AG10803 (cell line): ENCODE data around the gene A1BG.

ENCODE experiments used
- DNase-seq: peaks from one replicate; pipeline ENCODE4 v3.0.0; 2010; ENCODE audit warnings: low read depth
- H3K4me3 ChIP-seq: 2 replicates; pipeline ENCODE4 v1.5.1; 2011; ENCODE audit warnings: mild to moderate bottlenecking, low read length, control low read depth
- CTCF ChIP-seq: conservative IDR thresholded peaks from 2 replicates; pipeline ENCODE4 v1.5.1; 2011; ENCODE audit warnings: mild to moderate bottlenecking, low read length, control low read depth, inconsistent platforms

The A1BG gene

GRCh38 chr19:58374200-58374599 is 20.9 kb upstream of the A1BG start:
- DNase-seq, result no peak

DNA sequence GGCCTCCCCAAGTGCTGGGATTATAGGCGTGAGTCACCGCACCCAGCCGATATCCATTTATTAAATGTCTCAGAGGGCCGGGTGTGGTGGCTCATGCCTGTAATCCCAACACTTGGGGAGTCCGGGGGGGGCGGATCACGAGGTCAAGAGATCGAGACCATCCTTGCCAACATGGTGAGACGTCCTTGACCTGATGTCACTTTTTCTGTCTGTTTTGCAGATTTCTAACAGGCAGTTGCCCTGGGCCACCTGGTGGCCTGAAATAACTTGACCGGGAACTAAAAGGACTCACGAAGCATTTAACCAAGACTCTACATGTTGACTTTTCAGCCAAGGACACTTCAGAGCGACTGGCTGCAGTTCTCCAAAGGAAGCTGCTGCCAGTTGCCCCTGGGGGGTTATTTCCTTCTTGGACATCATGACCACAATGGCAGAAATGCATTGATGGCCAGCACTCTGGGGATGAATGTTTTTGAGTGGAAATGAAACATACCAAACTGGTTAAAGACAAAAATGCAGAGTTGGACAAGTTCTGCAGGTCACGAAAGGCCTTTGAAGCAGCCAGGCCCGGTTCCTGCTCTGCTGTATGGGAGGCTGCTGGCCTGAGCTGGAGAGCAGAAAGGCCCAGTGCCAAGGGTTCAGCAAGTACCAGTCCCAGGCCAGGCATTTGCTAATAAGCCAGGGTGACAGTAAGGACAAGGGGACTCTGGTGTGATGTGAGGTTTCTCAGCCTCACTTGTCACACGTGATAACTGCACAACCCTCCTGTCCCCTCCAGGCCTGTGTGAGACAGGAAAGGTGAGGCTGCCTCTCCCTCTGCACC is 19.2 kb upstream of the A1BG start:
- no peak for TF ChIP-seq CTCF
- DNase-seq, result no peak

More at GRCh38 chr19:58374200-58374599, 20.9 kb upstream of the A1BG start:
- no peak for TF ChIP-seq CTCF
- no peak overlapping the region for H3K4me3 ChIP-seq

DNA sequence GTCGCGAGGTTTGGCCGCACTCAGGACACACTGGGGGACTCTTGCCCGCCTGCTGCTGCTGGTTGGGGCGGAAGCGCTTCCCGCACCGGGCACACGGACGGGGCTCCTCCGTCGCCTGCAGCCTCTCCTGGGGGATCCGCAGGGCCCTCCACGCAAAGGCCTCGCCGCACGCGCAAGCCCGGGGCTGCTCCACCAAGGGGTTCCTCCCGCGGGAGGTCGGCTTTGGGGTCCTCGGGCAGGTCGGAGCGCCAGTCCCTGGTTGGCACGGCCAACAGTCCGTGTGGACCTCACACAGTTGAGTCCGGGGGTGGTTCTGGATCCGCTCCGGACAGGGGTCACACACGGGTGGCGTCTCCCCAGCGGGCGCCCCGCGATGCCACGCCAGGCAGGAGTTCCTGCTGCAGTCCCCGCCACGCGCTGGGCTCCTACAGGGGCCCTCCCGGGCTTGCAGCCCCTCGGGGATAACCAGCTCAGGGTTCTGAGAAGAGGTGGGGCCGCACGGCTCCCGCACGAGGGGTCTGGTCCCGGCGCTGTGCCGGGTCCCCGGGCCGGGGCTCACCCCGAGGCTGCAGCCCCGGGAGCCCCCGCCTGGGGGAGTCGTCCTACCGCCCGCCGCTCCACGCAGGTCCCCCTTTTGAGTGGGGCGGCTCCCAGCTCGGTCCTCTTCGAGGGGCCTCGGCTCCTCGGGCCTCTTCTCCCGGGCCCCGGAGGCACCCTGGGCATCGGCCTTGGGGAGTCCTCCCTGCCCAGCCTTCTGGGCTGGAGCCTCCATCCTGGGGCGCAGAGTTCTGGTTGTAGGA is 15.5 kb upstream of the A1BG start:
- DNase-seq, result no peak
- no peak overlapping the region for H3K4me3 ChIP-seq
- TF ChIP-seq CTCF, result no peak

More for the DNA sequence above, 19.2 kb upstream of the A1BG start:
- H3K4me3 ChIP-seq, result no peak overlapping the region

GRCh38 chr19:58367698-58368454 is 14.6 kb upstream of the A1BG start:
- no peak for TF ChIP-seq CTCF
- DNase-seq, result no peak
- no peak overlapping the region for H3K4me3 ChIP-seq

- no peak for TF ChIP-seq CTCF
- DNase-seq, result no peak
- no peak overlapping the region for H3K4me3 ChIP-seq
Observed at GRCh38 chr19:58366585-58367430, 13.5 kb upstream of the A1BG start.

DNA sequence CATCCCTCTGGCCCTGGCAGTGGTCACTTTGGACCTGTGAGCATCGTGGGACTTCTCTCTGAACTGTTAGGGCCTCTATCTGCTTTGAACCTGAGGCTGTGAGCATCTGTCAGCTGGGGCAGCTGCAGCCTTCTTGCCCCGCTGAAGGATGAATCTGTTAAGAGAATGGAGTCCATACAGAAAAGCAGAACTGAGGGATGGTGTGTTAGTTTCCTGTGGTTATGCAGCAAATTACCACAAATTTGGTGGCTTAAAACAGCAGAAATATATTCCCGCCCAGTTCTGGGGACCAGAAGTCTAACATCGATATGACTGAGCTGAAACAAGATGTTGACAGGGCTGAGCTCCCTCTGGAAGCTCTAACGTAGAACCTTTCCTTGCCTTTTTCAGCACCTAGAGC is 10.9 kb upstream of the A1BG start:
- TF ChIP-seq CTCF, result no peak
- no peak overlapping the region for H3K4me3 ChIP-seq
- no peak for DNase-seq
